ENCODE data around the gene BABAM2.

Gene BABAM2

GRCh38 chr2:27887830-27888229 lies 2.7 kb upstream of the BABAM2 start:
- ATAC-seq (ENCODE audit: low read depth): no peak
- Mint-ChIP-seq H3K27ac (no peak overlapping the region), H3K4me1 (peaks cover 17% of the 10 kb centered on the region), H3K27me3 (no peaks in the 10 kb centered on the region), H3K36me3 (no peaks in the 10 kb centered on the region), H3K9me3 (no peaks in the 10 kb centered on the region), H3K4me3 (no peak overlapping the region)
- DNase-seq (ENCODE audit: low spot score in 2 of 2): no peak

GRCh38 chr2:27888790-27889189 lies 1.7 kb upstream of the BABAM2 start:
- Mint-ChIP-seq H3K9me3 (no peaks in the 10 kb centered on the region), H3K4me1 (peaks cover 17% of the 10 kb centered on the region), H3K27me3 (no peaks in the 10 kb centered on the region), H3K4me3 (no peak overlapping the region), H3K27ac (peak overlapping the region; percentile 100), H3K36me3 (no peaks in the 10 kb centered on the region)
- ATAC-seq (ENCODE audit: low read depth) (no peak), DNase-seq (ENCODE audit: low spot score in 2 of 2) (no peak)

GRCh38 chr2:27889774-27890145 lies 769 bp upstream of the BABAM2 start:
- DNase-seq (ENCODE audit: low spot score in 2 of 2) (no peak), ATAC-seq (ENCODE audit: low read depth) (peak; percentile 14)
- Mint-ChIP-seq H3K27me3 (no peaks in the 10 kb centered on the region), H3K9me3 (no peaks in the 10 kb centered on the region), H3K4me3 (peak overlapping the region; percentile 94), H3K4me1 (peaks cover 21% of the 10 kb centered on the region), H3K27ac (peak overlapping the region; percentile 100), H3K36me3 (peaks cover 3% of the 10 kb centered on the region)

DNA sequence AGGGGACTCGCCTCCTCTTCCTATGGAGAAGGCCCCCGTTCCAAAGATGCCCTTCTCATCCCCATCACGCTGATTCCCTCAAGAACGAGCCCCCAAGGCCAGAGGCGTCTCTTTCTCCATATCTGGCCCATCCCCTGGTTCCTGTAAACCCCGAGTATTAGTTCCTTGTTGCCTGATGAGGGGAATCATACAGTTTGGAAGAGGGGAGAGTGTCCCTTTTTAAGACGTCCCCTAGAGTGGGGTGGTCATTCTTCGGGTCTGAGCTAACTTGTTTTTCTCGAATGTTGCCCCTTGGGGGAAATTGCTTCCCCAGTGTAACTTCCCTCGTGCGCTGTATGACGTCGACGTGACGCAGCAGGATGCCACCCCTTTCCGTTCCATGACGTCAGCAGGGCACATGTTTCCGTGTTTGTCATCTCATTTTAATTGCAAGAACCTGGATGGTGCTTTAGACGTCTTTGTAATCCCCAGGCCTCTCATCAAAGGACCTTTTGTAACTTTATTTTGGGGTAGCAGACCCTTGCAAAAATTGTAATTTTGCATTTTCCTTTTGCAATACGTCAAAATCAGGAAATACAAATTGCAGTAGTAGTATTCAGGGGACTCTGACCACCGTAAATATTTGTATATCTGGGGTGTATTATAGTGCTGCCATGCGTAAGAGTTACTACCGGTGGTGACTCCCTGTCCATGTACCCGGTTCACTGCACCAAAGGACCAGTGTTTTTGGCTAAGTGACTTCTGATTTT lies 569 bp downstream of the BABAM2 start:
- peak; percentile 64 for ATAC-seq (ENCODE audit: low read depth)
- Mint-ChIP-seq H3K9me3 (no peaks in the 10 kb centered on the region), H3K4me1 (peaks cover 21% of the 10 kb centered on the region), H3K27ac (peak overlapping the region; percentile 100), H3K27me3 (no peaks in the 10 kb centered on the region), H3K4me3 (peak overlapping the region; percentile 94), H3K36me3 (peaks cover 14% of the 10 kb centered on the region)
- peak; percentile 94 to 97 for DNase-seq (ENCODE audit: low spot score in 2 of 2)

GRCh38 chr2:27891673-27892105 lies 1.2 kb downstream of the BABAM2 start:
- peaks cover 22% of the 10 kb centered on the region for H3K4me1 Mint-ChIP-seq
- H3K27me3 Mint-ChIP-seq: no peaks in the 10 kb centered on the region
- peak overlapping the region; percentile 100 for H3K27ac Mint-ChIP-seq
- ATAC-seq (ENCODE audit: low read depth) (no peak), DNase-seq (ENCODE audit: low spot score in 2 of 2) (peak in 1 of 2 donors; percentile 14)
- peaks cover 19% of the 10 kb centered on the region for H3K36me3 Mint-ChIP-seq
- no peaks in the 10 kb centered on the region for H3K9me3 Mint-ChIP-seq
- H3K4me3 Mint-ChIP-seq: peak overlapping the region; percentile 94

GRCh38 chr2:27893006-27893405 lies 2.5 kb downstream of the BABAM2 start:
- ATAC-seq (ENCODE audit: low read depth) (no peak), DNase-seq (ENCODE audit: low spot score in 2 of 2) (no peak)
- Mint-ChIP-seq H3K4me3 (no peak overlapping the region), H3K27me3 (no peaks in the 10 kb centered on the region), H3K9me3 (no peaks in the 10 kb centered on the region), H3K36me3 (peaks cover 23% of the 10 kb centered on the region), H3K27ac (peak overlapping the region; percentile 100), H3K4me1 (peaks cover 33% of the 10 kb centered on the region)

- no peak overlapping the region for H3K4me3 Mint-ChIP-seq
- ATAC-seq (ENCODE audit: low read depth) (peak; percentile 79), DNase-seq (ENCODE audit: low spot score in 2 of 2) (no peak)
- H3K9me3 Mint-ChIP-seq: no peaks in the 10 kb centered on the region
- H3K27me3 Mint-ChIP-seq: no peaks in the 10 kb centered on the region
- H3K27ac Mint-ChIP-seq: peak overlapping the region; percentile 85
- H3K36me3 Mint-ChIP-seq: peaks cover 30% of the 10 kb centered on the region
- peaks cover 20% of the 10 kb centered on the region for H3K4me1 Mint-ChIP-seq
Observed at GRCh38 chr2:27897717-27898116, 7.2 kb downstream of the BABAM2 start.

DNA sequence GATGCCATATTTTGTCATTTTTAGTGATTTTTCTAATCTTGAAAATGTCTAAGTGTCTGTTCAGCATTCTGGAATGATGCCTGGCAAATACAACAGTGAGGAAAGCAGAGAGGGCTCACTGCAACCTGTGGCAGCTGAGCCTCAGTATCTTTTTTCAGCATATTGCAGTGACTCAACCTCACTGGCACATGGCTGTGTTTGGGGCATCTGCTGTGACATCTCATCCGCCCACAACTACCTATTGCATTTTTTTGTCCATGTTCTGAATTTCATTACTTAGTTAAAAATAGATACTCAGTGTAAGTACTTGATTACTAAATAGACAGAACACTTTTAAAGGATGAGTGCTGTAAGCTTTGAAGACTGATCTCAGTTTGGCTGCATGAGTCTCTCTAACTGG lies 10.7 kb downstream of the BABAM2 start:
- Mint-ChIP-seq H3K9me3 (no peaks in the 10 kb centered on the region), H3K4me3 (no peak overlapping the region), H3K36me3 (peaks cover 26% of the 10 kb centered on the region), H3K27ac (no peak overlapping the region), H3K4me1 (peaks cover 19% of the 10 kb centered on the region), H3K27me3 (no peaks in the 10 kb centered on the region)
- ATAC-seq (ENCODE audit: low read depth) (no peak), DNase-seq (ENCODE audit: low spot score in 2 of 2) (no peak)

- no peaks in the 10 kb centered on the region for H3K9me3 Mint-ChIP-seq
- peaks cover 14% of the 10 kb centered on the region for H3K4me1 Mint-ChIP-seq
- no peaks in the 10 kb centered on the region for H3K27me3 Mint-ChIP-seq
- H3K36me3 Mint-ChIP-seq: peaks cover 23% of the 10 kb centered on the region
- peak overlapping the region; percentile 47 for H3K27ac Mint-ChIP-seq
- H3K4me3 Mint-ChIP-seq: no peak overlapping the region
- ATAC-seq (ENCODE audit: low read depth) (no peak), DNase-seq (ENCODE audit: low spot score in 2 of 2) (no peak)
Observed at GRCh38 chr2:27902098-27902497, 11.6 kb downstream of the BABAM2 start.

GRCh38 chr2:27903018-27903417 lies 12.5 kb downstream of the BABAM2 start:
- H3K9me3 Mint-ChIP-seq: no peaks in the 10 kb centered on the region
- H3K36me3 Mint-ChIP-seq: peaks cover 23% of the 10 kb centered on the region
- H3K27ac Mint-ChIP-seq: no peak overlapping the region
- no peak for DNase-seq (ENCODE audit: low spot score in 2 of 2)
- no peak for ATAC-seq (ENCODE audit: low read depth)
- H3K4me3 Mint-ChIP-seq: no peak overlapping the region
- H3K27me3 Mint-ChIP-seq: no peaks in the 10 kb centered on the region
- H3K4me1 Mint-ChIP-seq: peaks cover 8% of the 10 kb centered on the region

DNA sequence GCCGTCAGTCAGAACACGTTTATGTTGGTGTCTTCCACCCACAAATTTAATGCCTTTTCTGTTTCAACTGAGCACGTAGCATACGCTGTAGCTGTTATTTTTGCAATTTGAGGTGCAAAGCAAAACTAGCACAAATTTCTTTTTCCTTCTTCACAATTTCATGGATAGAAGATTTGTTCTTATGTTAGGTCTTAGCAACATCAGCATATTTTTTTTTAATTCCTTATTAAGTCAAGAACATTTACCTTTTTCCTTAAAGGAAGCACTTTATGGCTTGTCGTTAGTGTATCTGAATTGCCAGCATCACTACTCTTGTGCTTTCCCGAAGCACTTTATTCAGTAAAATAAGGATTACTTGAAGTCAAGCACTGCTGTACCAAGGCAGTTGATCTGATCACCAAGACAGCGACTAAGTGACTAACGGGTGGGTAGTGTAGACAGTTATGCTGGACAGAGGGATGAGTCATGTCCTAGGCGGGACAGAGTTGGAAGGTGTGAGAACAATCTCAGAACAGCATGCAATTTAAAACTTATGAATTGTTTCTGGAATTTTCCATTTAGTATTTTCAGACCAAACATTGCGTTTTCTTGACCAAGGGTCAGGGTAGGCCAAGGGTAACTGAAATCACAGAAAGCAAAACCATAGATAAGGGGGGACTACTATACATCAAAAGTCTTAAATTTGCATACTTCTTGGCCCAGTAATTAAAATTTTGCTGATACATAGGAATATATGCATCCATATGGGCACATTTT lies 13.3 kb downstream of the BABAM2 start:
- peaks cover 22% of the 10 kb centered on the region for H3K36me3 Mint-ChIP-seq
- no peak for ATAC-seq (ENCODE audit: low read depth)
- H3K4me1 Mint-ChIP-seq: peaks cover 9% of the 10 kb centered on the region

GRCh38 chr2:27904405-27904665 lies 13.8 kb downstream of the BABAM2 start:
- DNase-seq (ENCODE audit: low spot score in 2 of 2): no peak
- no peak overlapping the region for H3K4me3 Mint-ChIP-seq
- H3K36me3 Mint-ChIP-seq: peaks cover 22% of the 10 kb centered on the region
- no peak overlapping the region for H3K27ac Mint-ChIP-seq
- H3K9me3 Mint-ChIP-seq: no peaks in the 10 kb centered on the region
- H3K27me3 Mint-ChIP-seq: no peaks in the 10 kb centered on the region
- ATAC-seq (ENCODE audit: low read depth): no peak
- peaks cover 9% of the 10 kb centered on the region for H3K4me1 Mint-ChIP-seq

More for the DNA sequence above, 13.3 kb downstream of the BABAM2 start:
- Mint-ChIP-seq H3K4me3 (no peak overlapping the region), H3K9me3 (no peaks in the 10 kb centered on the region), H3K27me3 (no peaks in the 10 kb centered on the region), H3K27ac (no peak overlapping the region)
- DNase-seq (ENCODE audit: low spot score in 2 of 2): no peak

- no peaks in the 10 kb centered on the region for H3K27me3 Mint-ChIP-seq
- no peak for DNase-seq (ENCODE audit: low spot score in 2 of 2)
- H3K27ac Mint-ChIP-seq: no peak overlapping the region
- ATAC-seq (ENCODE audit: low read depth): no peak
- H3K4me1 Mint-ChIP-seq: peaks cover 10% of the 10 kb centered on the region
- H3K36me3 Mint-ChIP-seq: peaks cover 22% of the 10 kb centered on the region
- no peak overlapping the region for H3K4me3 Mint-ChIP-seq
- no peaks in the 10 kb centered on the region for H3K9me3 Mint-ChIP-seq
Observed at GRCh38 chr2:27906074-27906473, 15.5 kb downstream of the BABAM2 start.

- H3K4me3 Mint-ChIP-seq: no peak overlapping the region
Observed at GRCh38 chr2:27907547-27907946, 17.0 kb downstream of the BABAM2 start.

DNA sequence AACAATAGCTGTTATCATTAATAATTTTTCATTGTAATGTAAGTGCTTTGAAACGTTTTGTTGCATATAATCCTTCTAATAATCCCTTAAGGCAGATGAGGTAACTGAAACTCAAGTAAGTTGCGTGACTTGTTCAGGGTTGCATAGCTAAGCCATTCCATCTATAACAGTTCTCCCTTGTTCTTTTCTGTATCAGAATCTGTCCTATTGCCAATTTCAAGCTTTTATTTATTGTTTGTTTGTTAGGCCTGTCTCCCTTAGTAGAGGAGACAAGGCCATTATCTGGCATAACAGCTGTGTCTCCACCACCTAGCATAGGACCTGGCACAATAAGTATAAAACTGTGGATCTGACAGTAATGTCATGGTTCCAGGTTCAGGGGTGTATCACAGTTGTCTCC lies 19.4 kb downstream of the BABAM2 start:
- H3K36me3 Mint-ChIP-seq: peaks cover 25% of the 10 kb centered on the region
- DNase-seq (ENCODE audit: low spot score in 2 of 2): no peak

More at GRCh38 chr2:27907547-27907946, 17.0 kb downstream of the BABAM2 start:
- no peak for ATAC-seq (ENCODE audit: low read depth)
- H3K9me3 Mint-ChIP-seq: no peaks in the 10 kb centered on the region
- peaks cover 26% of the 10 kb centered on the region for H3K36me3 Mint-ChIP-seq
- H3K4me1 Mint-ChIP-seq: peaks cover 18% of the 10 kb centered on the region
- no peaks in the 10 kb centered on the region for H3K27me3 Mint-ChIP-seq
- no peak overlapping the region for H3K27ac Mint-ChIP-seq
- DNase-seq (ENCODE audit: low spot score in 2 of 2): no peak

More for the DNA sequence above, 19.4 kb downstream of the BABAM2 start:
- H3K4me1 Mint-ChIP-seq: peaks cover 24% of the 10 kb centered on the region
- H3K4me3 Mint-ChIP-seq: no peak overlapping the region
- H3K27ac Mint-ChIP-seq: no peak overlapping the region
- no peaks in the 10 kb centered on the region for H3K27me3 Mint-ChIP-seq
- H3K9me3 Mint-ChIP-seq: no peaks in the 10 kb centered on the region
- ATAC-seq (ENCODE audit: low read depth): no peak

Measured in memory B cell (primary cell).